Stimulated activated naive B cell treated with anti-CD40 and anti-IgM and Interleukin-4, amounts not matched to agents 10 μg/mL and 1 μg/mL and 100 μg/mL, for 72 hours (primary cell): ENCODE results near the gene PUSL1.

Experiments used
- ATAC-seq, 2 donors: fragments of 150-1000 bp; cut with Tn5 transposase; replicated peaks; 2 replicates each; pipeline ENCODE4 v1.10.0; 2021; ENCODE audit warnings: moderate library complexity in 1 of 2
- DNase-seq: peaks from one replicate; pipeline ENCODE4 v3.0.0; 2021
- H3K27ac Mint-ChIP-seq: one replicate; pipeline ENCODE4 v1.8.0; 2022; ENCODE audit warnings: mild to moderate bottlenecking, mixed read lengths
- H3K27me3 Mint-ChIP-seq, 2 donors: one replicate each; pipeline ENCODE4 v1.8.0; 2022; ENCODE audit warnings: mixed read lengths in 2 of 2
- H3K36me3 Mint-ChIP-seq, 2 donors: one replicate each; pipeline ENCODE4 v1.8.0; 2022; ENCODE audit warnings: mixed read lengths in 2 of 2, mild to moderate bottlenecking in 1 of 2
- H3K4me1 Mint-ChIP-seq, 2 donors: one replicate each; pipeline ENCODE4 v1.8.0; 2022; ENCODE audit warnings: mixed read lengths in 2 of 2, mild to moderate bottlenecking in 1 of 2
- H3K4me3 Mint-ChIP-seq, 2 donors: one replicate each; pipeline ENCODE4 v1.8.0; 2022; ENCODE audit warnings: mild to moderate bottlenecking in 2 of 2, mixed read lengths in 2 of 2, moderate library complexity in 1 of 2
- H3K9me3 Mint-ChIP-seq, 2 donors: one replicate each; pipeline ENCODE4 v1.8.0; 2022; ENCODE audit warnings: mixed read lengths in 2 of 2, mild to moderate bottlenecking in 1 of 2

Gene PUSL1

DNA sequence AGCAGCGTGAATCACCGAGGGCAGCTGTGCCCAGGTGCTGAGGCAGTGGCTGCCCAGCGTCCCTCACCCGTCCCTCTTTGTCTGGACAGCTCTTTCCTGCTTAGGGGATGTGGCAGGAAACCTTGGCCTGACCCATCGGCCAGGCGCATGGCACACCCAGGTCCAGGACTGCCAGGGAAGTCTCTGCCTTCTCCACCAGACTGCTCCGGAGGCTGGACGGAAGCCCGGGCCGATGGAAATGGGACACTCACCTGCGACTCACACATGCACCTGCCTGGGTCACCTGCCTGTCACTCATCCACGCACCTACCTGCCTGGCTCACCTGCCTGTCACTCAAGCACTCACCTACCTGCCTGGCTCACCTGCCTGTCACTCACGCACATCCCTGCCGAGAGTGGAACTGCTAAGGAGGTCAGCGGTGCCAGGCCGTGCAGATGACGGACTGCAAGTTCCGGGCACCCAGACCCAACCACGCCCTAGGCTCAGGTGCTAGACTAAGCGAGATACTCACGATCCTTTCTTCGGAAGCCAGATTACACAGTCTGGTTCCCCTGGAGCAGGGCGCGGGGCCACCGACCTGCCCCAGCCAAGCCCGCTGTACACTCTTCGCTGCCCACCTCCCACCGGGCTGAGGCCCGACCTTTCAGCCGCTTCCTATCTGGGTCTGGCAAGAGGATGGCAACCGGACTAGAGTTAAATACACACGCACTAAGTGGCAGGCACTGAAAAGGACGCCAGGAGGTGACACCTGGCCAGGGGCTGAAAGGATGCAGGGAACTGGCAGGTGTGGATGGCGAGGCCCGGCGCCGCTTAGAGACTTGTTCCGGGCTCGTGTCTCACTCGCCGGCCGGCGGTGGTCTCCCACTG is 35.8 kb upstream of the PUSL1 start:
- ATAC-seq: peak in 1 of 2 donors; percentile 6
- Mint-ChIP-seq H3K27me3 (no peaks in the 10 kb centered on the region), H3K4me3 (peak overlapping the region; percentile 87 to 89), H3K9me3 (no peaks in the 10 kb centered on the region), H3K36me3 (peaks cover 27 to 33% of the 10 kb centered on the region in 2 donors), H3K27ac (peak overlapping the region; percentile 94), H3K4me1 (peaks cover 32 to 47% of the 10 kb centered on the region in 2 donors)
- no peak for DNase-seq

DNA sequence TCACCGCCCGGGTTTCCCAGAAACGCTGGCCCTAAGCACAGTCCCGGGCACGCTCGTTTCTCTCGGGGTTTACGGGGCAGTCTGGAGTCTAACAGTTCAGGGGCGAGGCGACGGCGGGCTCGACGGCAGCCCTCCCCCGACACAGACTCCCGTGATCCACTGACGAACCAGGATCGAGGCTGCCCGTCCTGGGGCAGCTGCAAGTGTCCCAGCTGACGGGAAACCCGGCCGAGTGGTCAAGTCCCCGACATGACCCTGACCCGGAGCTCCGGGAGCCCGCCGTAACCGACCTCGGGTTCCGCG is 35.2 kb upstream of the PUSL1 start:
- H3K36me3 Mint-ChIP-seq: peaks cover 24 to 29% of the 10 kb centered on the region in 2 donors
- H3K4me3 Mint-ChIP-seq: peak overlapping the region; percentile 87 to 89
- peaks cover 29 to 42% of the 10 kb centered on the region in 2 donors for H3K4me1 Mint-ChIP-seq
- H3K27me3 Mint-ChIP-seq: no peaks in the 10 kb centered on the region
- ATAC-seq (peak; percentile 3 to 6), DNase-seq (no peak)
- no peaks in the 10 kb centered on the region for H3K9me3 Mint-ChIP-seq
- peak overlapping the region; percentile 94 for H3K27ac Mint-ChIP-seq

DNA sequence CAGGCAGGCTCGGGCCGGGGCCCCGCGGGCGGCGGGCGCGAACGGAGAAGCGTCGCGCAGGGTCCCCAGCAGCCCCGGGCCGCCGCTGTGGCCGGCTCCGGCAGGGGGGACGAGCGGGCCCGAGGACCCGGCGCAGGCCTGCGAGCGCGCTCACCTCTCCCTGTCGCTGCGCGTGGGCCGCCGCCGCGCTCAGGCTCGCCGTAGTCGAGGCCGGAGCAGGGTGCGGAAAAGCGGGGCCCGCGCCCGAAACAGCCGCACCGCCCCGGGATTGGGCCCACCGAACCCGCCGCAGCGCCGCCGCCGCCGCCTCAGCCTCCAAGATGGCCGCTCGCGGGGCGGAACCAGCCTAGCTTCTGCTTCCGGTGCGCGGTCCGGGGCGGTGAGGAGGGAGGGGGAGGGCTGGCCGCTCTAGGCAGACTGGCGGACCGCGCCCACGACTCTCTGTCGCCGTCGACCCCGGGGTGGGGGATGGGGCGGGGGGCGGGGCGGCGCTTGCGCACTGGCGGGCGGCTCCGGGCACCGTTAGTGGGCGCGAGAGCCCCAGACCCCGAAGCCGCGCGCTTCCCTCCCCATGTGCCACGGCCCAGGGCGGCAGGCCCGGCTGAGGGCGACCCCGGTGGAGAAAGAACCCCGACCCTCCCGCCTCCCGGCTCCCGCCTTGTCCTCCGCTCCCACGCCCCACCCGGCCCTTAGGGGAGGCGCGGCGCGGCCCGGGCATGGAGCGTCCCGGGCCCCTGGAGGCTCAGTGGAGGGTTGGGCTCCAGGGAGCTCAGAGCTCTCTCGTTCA is 34.7 kb upstream of the PUSL1 start, which contains the start of gene UBE2J2:
TSS of gene UBE2J2 (minus strand) at position 343 of the 787 bp plus-strand sequence. CDS start 5,862 bp downstream, outside the sequence.
- ATAC-seq: peak; percentile 96 to 98
- H3K9me3 Mint-ChIP-seq: no peaks in the 10 kb centered on the region
- no peaks in the 10 kb centered on the region for H3K27me3 Mint-ChIP-seq
- peaks cover 22 to 28% of the 10 kb centered on the region in 2 donors for H3K36me3 Mint-ChIP-seq
- peaks cover 28 to 40% of the 10 kb centered on the region in 2 donors for H3K4me1 Mint-ChIP-seq
- H3K27ac Mint-ChIP-seq: peak within 1 kb of the TSS; percentile 94
- peak within 1 kb of the TSS; percentile 87 to 89 for H3K4me3 Mint-ChIP-seq
- peak; percentile 83 for DNase-seq

DNA sequence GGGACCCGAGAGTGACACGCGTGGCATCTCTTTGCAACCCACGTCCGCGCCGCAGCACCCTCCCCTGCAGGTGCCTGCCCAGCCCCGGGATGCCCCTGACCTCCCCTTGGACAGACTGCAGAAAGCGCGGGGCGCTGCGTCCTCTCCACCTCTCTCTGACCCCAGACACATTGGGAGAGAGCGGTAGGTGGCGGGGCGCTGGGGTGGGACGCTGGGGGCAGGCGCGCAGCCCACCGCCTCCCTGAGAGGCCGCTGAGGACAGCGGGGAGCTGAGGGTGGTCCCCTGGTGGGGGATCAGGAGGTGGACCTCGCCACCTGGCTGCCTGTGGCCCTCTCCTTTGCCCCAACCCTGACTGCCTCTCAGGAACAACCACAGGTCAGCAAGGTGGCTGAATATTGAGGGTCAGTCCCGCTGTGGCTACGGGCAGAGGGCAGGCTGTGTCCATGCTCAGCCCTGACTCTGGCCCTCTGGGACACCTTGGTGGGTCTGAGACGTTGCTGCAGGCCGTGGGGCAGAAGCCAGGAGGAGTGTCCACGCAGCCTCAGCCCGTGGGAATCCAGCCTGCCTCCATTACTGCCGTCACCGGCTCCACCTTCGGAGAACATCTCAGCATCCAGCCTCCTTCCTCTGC is 34.0 kb upstream of the PUSL1 start:
- H3K4me1 Mint-ChIP-seq: peaks cover 28 to 40% of the 10 kb centered on the region in 2 donors
- H3K27ac Mint-ChIP-seq: peak overlapping the region; percentile 71
- DNase-seq (no peak), ATAC-seq (no peak)
- no peaks in the 10 kb centered on the region for H3K27me3 Mint-ChIP-seq
- H3K36me3 Mint-ChIP-seq: peaks cover 22 to 28% of the 10 kb centered on the region in 2 donors
- H3K9me3 Mint-ChIP-seq: no peaks in the 10 kb centered on the region
- peak overlapping the region; percentile 75 to 80 for H3K4me3 Mint-ChIP-seq

DNA sequence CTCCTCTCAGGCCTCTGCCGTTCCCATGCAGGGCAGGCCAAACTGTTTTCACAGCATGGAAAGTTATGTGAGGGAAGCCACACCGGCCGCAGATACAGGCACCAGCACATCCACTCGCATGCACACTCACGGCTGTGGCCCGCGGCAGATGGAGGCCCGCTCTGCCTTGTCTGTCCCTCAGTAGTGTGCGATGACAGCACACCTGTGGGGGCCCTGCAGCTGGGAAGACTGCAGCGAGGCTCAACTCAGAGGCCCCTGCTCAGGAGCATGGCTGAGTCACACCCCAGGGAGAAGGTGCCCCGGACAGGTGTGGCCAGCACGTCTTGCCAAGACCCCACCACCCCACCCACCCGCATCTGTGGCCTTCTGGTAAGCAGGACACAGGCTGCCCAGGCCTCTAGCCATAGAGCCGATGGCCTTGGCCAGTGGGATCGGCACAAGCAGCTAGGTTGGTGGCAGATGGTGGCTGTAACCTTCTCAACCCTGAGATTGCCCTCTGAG is 33.4 kb upstream of the PUSL1 start:
- ATAC-seq: no peak
- DNase-seq: no peak
- Mint-ChIP-seq H3K4me3 (peak overlapping the region; percentile 68 to 80), H3K9me3 (no peaks in the 10 kb centered on the region), H3K27me3 (no peaks in the 10 kb centered on the region), H3K27ac (peak overlapping the region; percentile 71), H3K36me3 (peaks cover 19 to 23% of the 10 kb centered on the region in 2 donors), H3K4me1 (peaks cover 24 to 36% of the 10 kb centered on the region in 2 donors)

DNA sequence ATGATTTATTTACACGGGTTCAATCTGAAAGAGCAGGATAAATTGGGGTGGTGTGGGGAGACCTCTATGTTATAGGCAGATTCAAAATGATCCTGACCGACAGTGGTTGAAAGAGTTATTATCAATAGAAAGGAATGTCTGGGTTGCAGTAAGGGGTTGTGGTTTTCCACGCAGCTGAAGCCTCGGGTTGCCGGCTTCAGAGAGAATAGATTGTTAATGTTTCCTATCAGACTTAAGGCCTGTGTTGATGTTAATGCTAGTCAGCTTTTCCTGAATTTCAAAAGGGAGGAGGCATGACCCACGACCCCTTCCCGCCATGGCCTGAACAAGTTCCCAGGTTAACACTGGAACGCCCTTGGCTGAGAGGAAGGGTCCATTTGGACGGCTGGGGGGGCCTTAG is 32.6 kb upstream of the PUSL1 start:
- no peaks in the 10 kb centered on the region for H3K27me3 Mint-ChIP-seq
- H3K27ac Mint-ChIP-seq: peak overlapping the region; percentile 37
- DNase-seq (no peak), ATAC-seq (no peak)
- peaks cover 16 to 27% of the 10 kb centered on the region in 2 donors for H3K4me1 Mint-ChIP-seq
- H3K4me3 Mint-ChIP-seq: no peak overlapping the region
- H3K36me3 Mint-ChIP-seq: peaks cover 11 to 15% of the 10 kb centered on the region in 2 donors
- no peaks in the 10 kb centered on the region for H3K9me3 Mint-ChIP-seq

DNA sequence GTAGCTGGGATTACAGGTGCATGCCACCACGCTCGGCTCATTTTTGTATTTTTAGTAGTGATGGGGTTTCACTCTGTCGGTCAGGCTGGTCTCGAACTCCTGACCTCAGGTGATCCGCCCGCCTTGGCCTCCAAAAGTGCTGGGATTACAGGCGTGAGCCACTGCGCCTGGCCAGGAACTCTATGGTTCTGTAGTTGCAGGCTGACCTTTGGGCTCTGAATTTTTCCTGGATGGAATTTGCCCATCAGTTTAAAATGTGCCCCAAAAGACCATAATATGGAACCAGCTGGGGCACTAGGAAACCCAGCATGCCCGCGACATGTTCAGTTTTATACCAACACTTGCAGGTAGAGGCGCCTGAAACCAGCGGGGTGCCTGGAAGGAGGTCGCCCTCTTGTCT is 29.8 kb upstream of the PUSL1 start:
- Mint-ChIP-seq H3K36me3 (no peaks in the 10 kb centered on the region), H3K4me1 (peaks cover 5 to 10% of the 10 kb centered on the region in 2 donors), H3K9me3 (no peaks in the 10 kb centered on the region), H3K27me3 (no peaks in the 10 kb centered on the region), H3K27ac (no peak overlapping the region), H3K4me3 (no peak overlapping the region)
- DNase-seq: no peak
- ATAC-seq: no peak

DNA sequence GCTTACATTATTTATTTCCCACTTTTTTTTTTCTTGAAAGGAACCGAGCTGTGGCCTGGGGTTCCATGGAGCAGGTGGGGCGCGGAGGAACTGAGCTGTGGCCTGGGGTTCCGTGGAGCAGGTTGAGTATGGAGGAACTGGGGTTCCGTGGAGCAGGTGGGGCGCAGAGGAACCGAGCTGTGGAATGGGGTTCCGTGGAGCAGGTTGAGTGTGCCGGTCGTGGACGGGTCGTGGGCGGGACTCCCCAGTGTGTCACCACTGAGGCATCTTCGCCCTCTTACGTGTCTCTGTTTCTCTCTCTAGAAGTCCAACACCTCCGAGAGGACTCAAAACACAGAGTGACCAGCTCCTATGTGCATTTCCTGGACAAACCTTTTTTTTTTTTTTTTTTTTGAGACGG is 29.4 kb upstream of the PUSL1 start:
- no peaks in the 10 kb centered on the region for H3K27me3 Mint-ChIP-seq
- DNase-seq: no peak
- H3K4me3 Mint-ChIP-seq: no peak overlapping the region
- H3K36me3 Mint-ChIP-seq: no peaks in the 10 kb centered on the region
- no peak for ATAC-seq
- H3K4me1 Mint-ChIP-seq: peaks cover 8 to 12% of the 10 kb centered on the region in 2 donors
- no peak overlapping the region for H3K27ac Mint-ChIP-seq
- no peaks in the 10 kb centered on the region for H3K9me3 Mint-ChIP-seq

DNA sequence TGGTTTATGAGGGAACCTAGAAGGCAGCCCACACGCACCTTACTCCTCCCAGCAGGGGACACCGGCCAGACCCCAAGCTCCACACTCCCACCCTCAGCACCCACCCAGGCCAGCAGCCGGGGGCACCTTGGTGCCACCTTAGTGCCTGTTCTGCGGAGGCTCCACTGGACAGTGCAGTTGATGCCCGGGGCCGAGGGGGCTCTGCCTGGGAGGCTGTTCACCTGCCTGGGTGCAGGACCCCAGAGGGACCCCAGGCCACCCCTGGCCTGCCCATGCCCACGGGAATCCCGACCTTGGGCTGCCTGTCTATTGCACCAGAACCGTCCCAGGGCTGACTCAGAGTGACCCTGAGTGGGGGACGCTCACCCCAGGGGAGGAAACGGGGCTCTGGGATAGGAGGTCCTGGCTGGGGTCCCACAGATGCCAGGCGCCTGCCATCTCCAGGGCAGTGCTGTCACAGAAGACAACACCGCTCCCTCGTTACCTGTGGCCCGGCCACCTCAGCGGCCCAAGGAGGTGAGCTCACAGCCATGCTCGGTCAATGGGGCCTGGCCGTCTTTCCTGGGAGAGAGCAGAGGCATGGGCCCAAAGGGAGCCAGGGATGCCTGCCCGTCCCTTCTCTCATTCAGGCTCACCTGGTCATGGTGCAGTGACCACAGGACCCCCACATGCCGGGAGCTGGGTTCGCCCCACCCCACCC is 27.5 kb upstream of the PUSL1 start:
- Mint-ChIP-seq H3K36me3 (no peaks in the 10 kb centered on the region), H3K4me3 (no peak overlapping the region), H3K9me3 (no peaks in the 10 kb centered on the region), H3K27me3 (no peaks in the 10 kb centered on the region), H3K4me1 (peaks cover 4% of the 10 kb centered on the region in 2 donors), H3K27ac (no peak overlapping the region)
- DNase-seq (no peak), ATAC-seq (no peak)

DNA sequence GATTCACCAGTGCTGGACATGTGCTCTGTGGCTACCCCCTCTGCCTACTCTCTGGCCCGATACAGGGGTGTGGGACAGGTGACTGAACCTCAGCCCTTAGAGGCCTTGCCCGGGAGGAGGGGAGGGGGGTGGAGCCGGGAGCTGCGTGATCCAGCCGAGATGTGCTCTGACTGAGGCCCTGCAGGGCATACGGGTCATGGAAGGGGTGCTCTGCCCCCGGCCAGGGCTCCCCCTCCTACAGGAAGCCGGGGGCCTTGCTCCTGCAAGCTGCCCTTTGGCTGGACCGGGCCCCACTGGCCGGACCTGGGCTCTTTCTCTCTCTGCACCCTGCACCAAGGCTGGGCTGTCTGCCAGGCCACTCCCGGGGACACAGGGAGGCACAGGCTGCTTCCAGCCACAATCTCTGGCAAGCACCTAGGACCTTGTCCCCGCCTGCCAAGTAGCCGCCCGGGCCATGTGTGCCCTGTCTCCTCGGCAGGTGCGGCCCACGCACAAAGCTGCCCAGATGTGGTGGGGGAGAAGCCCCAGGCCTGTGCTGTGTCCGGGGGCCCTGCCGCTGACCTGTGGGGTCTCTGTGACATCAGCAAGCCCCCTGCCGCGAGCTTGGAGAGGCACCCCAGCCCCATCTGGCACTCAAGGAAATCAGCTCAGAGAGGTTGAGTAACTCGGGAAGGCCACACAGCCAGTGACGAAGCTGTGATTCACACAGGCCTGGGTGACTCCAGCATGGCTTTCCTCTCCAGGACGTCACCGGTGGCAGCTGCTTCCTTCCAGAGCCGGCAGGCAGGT is 26.7 kb upstream of the PUSL1 start:
- Mint-ChIP-seq H3K27ac (no peak overlapping the region), H3K36me3 (no peaks in the 10 kb centered on the region), H3K9me3 (no peaks in the 10 kb centered on the region), H3K4me1 (peaks cover 4% of the 10 kb centered on the region in 2 donors), H3K27me3 (no peaks in the 10 kb centered on the region), H3K4me3 (no peak overlapping the region)
- ATAC-seq (no peak), DNase-seq (no peak)

DNA sequence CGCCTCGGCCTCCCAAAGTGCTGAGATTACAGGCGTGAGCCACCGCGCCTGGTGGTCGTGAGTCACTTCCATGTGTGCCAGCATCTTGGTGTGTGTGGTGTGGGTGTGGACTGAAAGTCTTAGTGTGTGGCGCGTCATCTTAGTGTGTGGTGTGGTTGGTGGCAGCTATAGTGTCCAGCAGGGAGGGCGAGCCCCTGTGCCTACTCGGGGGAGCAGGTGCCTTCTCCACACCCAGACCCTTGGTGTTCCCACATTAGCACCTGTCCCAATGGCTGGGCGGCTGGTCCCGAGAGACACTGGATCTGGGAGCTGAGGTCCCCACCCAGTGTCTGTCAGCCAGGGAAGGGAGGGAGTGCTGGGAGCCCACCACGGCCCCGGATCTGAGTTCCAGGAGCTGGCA is 25.4 kb upstream of the PUSL1 start:
- peaks cover 4% of the 10 kb centered on the region in 2 donors for H3K4me1 Mint-ChIP-seq
- no peak overlapping the region for H3K4me3 Mint-ChIP-seq
- H3K36me3 Mint-ChIP-seq: no peaks in the 10 kb centered on the region
- no peak for ATAC-seq
- DNase-seq: no peak
- no peak overlapping the region for H3K27ac Mint-ChIP-seq
- no peaks in the 10 kb centered on the region for H3K9me3 Mint-ChIP-seq
- H3K27me3 Mint-ChIP-seq: no peaks in the 10 kb centered on the region

DNA sequence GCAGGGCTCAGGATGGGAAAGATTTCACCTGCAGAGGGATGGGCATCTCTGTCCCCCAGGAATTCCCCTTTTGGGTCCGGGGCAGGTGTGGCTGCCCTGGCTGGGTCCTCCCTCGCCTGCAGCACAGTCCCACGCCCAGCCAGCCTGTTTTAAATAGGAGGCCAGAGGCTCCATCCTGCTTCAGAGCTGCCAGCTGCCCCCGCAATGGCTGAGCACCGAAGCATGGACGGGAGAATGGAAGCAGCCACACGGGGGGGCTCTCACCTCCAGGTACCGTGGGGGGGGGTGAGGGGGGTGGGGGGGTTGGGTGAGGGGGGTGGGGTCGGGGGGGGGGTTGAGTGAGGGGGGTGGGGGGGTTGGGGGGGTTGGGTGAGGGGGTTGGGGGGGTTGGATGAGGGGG is 24.6 kb upstream of the PUSL1 start:
- H3K27ac Mint-ChIP-seq: peak overlapping the region; percentile 85
- peak; percentile 48 to 76 for ATAC-seq

More for the DNA sequence above, 24.6 kb upstream of the PUSL1 start:
- H3K9me3 Mint-ChIP-seq: no peaks in the 10 kb centered on the region
- no peaks in the 10 kb centered on the region for H3K27me3 Mint-ChIP-seq
- peak overlapping the region in 1 of 2 donors; percentile 44 for H3K4me3 Mint-ChIP-seq
- DNase-seq: no peak
- H3K36me3 Mint-ChIP-seq: no peaks in the 10 kb centered on the region
- peaks cover 4% of the 10 kb centered on the region in 2 donors for H3K4me1 Mint-ChIP-seq
